Activated T-helper 17 cell treated with anti-CD3 and anti-CD28 coated beads, Interleukin-2, amount 50 U/mL, for 72 hours (primary cell): ENCODE data around the gene BABAM1. TPM values are rescaled to one million over a fixed set of nuclear protein-coding genes. Genes with fewer than 3 reads are reported as not detected.

Experiments used
- ATAC-seq: fragments of 150-1000 bp; cut with Tn5 transposase; replicated peaks from 2 replicates; pipeline ENCODE4 v1.10.0; 2021; ENCODE audit warnings: mild to moderate bottlenecking, moderate library complexity
- H3K27ac Mint-ChIP-seq: one replicate; pipeline ENCODE4 v1.8.0; 2022; ENCODE audit warnings: mixed read lengths
- H3K27me3 Mint-ChIP-seq: one replicate; pipeline ENCODE4 v1.8.0; 2022; ENCODE audit warnings: mixed read lengths
- H3K36me3 Mint-ChIP-seq: one replicate; pipeline ENCODE4 v1.8.0; 2022; ENCODE audit warnings: low read depth, mild to moderate bottlenecking, mixed read lengths
- H3K4me1 Mint-ChIP-seq: one replicate; pipeline ENCODE4 v1.8.0; 2022; ENCODE audit warnings: mixed read lengths
- H3K4me3 Mint-ChIP-seq: one replicate; pipeline ENCODE4 v1.8.0; 2022; ENCODE audit warnings: mild to moderate bottlenecking, mixed read lengths
- H3K9me3 Mint-ChIP-seq: one replicate; pipeline ENCODE4 v1.8.0; 2022; ENCODE audit warnings: mixed read lengths
- total RNA-seq, 2 donors: library from RNA; stranded (reverse); gene quantifications; one replicate each; pipeline ENCODE4 v1.2.3, GENCODE V29; 2022

Gene BABAM1
- total RNA-seq, 2 donors from 2014 or later: 73.4 to 115 TPM

DNA sequence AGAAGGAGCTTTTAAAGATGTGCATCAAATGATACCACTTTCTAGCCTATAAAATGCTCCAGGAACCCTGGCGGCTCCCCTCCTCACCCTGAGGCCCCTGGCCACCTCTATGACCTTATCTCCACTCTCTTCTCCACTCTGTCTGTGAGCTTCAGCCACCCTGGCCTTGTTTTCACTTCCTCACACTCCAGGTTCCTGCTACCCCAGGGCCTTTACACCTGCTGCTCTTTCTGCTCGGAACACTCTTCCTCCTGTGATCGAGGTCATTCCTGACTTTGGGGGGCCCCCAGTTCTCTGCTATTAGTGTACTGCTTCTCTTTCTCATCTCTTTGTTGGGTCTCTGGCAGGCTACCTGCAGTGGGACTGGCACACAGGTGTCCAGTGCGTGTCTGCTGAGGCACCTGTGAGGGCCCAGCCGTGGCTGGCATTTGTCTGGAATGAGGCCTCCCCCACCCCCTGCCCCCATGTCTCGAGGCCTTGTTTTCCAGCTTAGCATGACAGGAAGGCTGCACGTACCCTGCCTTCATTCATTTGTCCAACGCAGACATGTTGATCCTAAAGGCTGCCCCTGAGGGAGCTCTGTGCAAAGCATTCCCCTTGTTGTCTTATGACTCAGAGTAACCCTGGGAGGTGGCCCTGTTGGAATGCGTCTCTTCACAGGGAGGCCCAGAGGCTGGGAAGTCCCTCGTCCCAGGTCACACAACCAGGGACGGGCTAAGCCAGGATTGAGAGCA, 44.4 kb downstream of the BABAM1 start:
- H3K27me3 Mint-ChIP-seq: no peaks in the 10 kb centered on the region
- no peak for ATAC-seq
- H3K4me3 Mint-ChIP-seq: peak overlapping the region; percentile 51
- H3K27ac Mint-ChIP-seq: no peak overlapping the region
- H3K4me1 Mint-ChIP-seq: peaks cover 21% of the 10 kb centered on the region
- H3K36me3 Mint-ChIP-seq: peaks cover 49% of the 10 kb centered on the region
- no peaks in the 10 kb centered on the region for H3K9me3 Mint-ChIP-seq

DNA sequence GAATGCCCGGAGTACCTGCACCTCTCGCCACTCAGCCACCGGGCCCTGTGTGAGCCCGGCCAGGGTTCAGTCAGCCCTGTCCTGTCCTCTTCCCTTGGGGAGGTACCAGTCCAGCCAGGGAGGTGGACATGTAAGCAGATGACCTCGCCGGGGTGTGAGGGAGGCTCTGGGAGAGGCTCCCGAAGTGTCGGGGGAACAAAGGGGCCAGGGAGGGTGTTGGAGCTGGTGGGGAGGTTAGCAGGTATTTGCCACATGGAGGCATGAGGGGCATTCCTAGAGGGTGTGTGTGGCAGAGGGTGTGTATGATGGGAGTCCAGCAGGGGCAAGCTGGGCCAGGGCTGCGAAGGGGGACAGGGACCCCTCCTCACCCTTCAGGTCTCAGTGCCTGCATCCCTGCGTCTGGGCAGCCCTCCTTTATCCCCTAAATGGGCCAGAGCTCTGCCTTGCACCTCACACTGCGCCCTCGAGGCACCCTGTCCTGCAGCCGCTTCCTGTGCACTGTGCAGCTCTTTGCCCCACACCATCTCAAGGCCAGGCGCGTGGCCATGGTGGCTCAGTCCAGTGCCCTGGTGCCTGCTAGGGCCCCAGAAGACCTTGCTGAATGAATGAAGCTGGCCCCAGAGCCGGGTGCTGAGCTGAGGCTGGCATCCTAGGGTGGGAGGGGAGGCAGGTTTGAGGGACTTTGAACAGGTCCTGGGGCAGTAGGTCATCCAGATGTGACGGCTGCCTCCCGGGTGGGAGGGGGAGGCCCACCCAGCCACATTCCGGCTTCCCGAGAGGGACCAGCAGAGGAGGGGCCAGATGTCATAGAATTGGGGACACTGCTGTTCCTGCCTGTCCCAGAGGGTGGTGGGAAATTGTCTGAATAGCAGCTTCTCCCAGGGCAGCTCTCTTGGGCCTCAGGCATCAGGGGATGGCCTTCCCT, 45.2 kb downstream of the BABAM1 start:
- H3K4me1 Mint-ChIP-seq: peaks cover 21% of the 10 kb centered on the region
- peaks cover 57% of the 10 kb centered on the region for H3K36me3 Mint-ChIP-seq
- H3K27ac Mint-ChIP-seq: no peak overlapping the region
- ATAC-seq: no peak
- H3K9me3 Mint-ChIP-seq: no peaks in the 10 kb centered on the region
- no peaks in the 10 kb centered on the region for H3K27me3 Mint-ChIP-seq
- no peak overlapping the region for H3K4me3 Mint-ChIP-seq

DNA sequence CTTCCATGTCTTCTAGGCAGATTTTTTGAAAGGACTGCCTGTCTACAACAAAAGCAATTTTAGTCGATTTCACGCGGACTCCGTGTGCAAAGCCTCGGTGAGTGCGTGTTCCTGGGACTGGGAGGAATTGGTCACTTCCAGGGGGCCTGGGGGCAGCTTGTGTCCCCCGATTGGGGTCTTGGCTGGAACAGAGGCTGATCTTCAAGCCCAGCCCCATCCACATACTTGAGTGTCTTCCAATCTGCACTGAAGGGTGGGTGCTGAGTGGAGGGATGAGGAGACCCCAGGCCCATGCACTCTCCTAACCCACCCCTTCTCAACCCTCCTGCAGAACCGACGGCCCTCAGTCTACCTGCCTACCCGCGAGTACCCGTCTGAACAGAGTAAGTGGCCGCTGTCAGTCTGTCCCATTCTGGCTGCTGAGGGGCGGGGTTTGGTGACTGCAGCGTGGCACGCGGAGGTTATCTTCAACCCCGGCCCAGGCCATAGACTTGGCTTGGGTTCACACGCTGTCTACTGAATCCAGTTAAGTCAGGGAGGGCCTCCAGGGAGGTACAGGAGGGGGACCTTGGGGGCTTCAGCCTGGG, 46.9 kb downstream of the BABAM1 start:
- Mint-ChIP-seq H3K27me3 (no peaks in the 10 kb centered on the region), H3K9me3 (no peaks in the 10 kb centered on the region), H3K27ac (no peak overlapping the region), H3K36me3 (peaks cover 65% of the 10 kb centered on the region), H3K4me3 (no peak overlapping the region), H3K4me1 (peaks cover 15% of the 10 kb centered on the region)
- no peak for ATAC-seq

DNA sequence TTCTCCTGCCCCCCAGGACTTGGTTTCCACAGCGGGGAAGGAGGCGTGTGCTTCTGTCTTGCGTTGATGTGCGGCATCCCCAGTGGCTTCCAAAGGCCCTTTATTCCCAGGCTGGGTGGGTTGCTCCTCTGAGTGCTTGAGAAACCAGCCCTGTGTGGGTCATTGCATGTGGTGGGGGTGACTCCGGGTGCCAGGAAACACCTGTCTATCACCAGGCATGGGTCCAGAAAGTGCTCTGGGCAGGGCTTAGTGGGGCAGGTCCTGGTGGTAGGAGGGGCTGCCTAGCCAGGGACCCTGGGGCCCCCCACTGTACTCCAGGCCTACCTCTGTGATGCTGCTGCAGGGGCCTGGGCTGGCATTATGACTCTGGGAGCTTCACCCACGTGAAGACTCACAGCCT, 51.7 kb downstream of the BABAM1 start:
- Mint-ChIP-seq H3K9me3 (no peaks in the 10 kb centered on the region), H3K27ac (no peak overlapping the region), H3K36me3 (peaks cover 71% of the 10 kb centered on the region), H3K4me3 (no peak overlapping the region), H3K27me3 (no peaks in the 10 kb centered on the region), H3K4me1 (peaks cover 5% of the 10 kb centered on the region)
- ATAC-seq: no peak

DNA sequence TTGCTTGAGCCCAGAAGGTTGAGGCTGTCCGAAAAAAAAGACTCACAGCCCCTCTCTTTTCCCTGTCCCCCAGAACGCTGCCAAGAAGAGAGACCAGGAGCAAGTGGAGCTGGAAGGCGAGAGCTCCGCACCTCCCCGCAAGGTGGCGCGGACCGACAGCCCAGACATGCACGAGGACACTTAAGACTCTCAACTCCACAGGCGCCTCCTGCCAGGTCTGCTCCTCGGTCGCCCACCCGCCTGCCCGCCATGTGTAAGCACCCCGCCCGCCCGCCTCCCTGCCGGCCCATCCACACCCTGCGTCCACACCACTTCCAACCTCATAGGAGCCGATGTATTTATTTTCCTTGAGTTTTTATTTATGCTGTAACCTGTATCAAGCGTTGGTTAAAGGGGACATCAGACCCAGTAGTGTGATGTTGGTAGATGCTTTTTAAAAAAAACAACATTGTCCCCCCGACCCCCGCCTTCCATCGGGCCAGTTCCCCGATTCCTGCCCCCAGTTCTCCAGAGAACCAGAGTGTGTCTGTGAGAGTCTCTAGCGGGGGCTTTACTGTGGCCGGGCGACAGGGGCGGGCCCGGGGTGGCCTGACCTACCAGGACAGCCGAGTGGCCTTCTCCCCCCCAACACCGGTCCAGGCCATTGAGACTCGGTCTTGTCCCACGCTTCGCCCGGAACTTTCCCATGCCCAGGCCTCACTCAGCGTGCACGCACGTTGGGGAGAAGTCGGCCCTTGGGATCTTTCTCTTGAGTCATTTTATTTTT, 52.4 kb downstream of the BABAM1 start:
- ATAC-seq: no peak
- no peak overlapping the region for H3K27ac Mint-ChIP-seq
- no peak overlapping the region for H3K4me3 Mint-ChIP-seq
- H3K9me3 Mint-ChIP-seq: no peaks in the 10 kb centered on the region
- peaks cover 5% of the 10 kb centered on the region for H3K4me1 Mint-ChIP-seq
- H3K27me3 Mint-ChIP-seq: no peaks in the 10 kb centered on the region
- peaks cover 64% of the 10 kb centered on the region for H3K36me3 Mint-ChIP-seq

DNA sequence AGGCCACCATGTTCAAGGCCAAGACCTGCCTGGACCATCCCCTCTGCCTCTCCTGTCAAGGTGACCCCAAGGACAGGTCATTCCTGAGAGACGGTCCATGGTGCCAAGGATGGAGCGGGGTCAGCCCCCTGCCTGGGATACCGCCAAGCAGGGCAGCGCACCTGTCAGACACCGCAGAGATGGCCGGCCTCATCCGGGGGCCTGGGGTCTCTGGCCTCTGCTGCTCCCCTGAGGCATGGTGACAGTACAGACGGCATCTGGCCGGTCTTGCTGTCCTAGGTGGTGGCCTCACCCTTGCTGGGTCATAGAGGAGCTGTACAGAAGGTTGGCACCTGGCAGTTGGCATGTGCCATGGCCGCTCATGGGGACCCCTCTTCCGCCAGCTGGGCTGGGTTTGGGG, 53.2 kb downstream of the BABAM1 start:
- Mint-ChIP-seq H3K9me3 (no peaks in the 10 kb centered on the region), H3K36me3 (peaks cover 61% of the 10 kb centered on the region), H3K4me3 (no peak overlapping the region), H3K27me3 (no peaks in the 10 kb centered on the region), H3K27ac (no peak overlapping the region), H3K4me1 (peaks cover 5% of the 10 kb centered on the region)
- no peak for ATAC-seq

DNA sequence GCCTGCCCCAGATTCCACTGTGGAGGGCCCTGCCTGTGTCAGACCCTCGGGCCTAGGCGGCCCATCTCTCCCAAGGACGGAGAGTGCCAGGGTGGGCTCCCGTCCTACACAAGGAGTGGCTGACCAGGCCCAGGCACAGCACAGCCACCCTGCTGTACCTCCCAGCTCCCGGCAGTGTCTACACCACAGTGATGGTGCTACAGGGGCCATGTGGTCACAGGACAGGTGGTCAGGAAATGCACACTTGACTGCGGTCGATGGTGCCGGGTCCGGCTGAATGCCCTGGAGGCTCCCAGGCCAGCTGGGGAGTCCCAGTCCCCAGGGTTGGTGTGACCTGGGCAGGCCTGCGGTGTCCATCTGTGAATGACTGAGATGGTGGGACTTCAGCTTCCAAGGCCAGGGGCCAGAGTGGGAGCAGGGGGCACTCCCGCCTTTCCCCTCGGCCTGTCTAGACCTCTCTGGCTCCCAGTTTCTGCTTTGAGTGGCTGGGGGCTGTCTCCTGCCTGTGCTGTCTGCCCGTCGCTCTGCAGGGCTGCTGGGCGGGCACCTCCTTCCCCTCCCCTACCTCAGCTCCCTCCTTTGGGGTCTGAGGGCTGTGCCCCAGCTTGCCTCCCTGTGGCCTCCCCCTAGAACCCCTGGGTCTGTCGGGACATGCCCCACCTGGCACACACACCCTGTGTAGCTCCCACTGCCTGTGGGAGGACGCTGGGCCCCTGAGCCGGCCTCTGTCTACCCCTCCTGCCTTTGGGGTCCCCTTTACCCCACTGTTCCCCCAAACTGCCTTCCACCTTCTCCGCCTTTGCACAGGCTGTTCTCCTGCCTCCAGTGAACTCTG, 54.6 kb downstream of the BABAM1 start:
- Mint-ChIP-seq H3K4me1 (peaks cover 5% of the 10 kb centered on the region), H3K9me3 (no peaks in the 10 kb centered on the region), H3K4me3 (no peak overlapping the region), H3K27ac (no peak overlapping the region), H3K27me3 (no peaks in the 10 kb centered on the region), H3K36me3 (peaks cover 46% of the 10 kb centered on the region)
- no peak for ATAC-seq

DNA sequence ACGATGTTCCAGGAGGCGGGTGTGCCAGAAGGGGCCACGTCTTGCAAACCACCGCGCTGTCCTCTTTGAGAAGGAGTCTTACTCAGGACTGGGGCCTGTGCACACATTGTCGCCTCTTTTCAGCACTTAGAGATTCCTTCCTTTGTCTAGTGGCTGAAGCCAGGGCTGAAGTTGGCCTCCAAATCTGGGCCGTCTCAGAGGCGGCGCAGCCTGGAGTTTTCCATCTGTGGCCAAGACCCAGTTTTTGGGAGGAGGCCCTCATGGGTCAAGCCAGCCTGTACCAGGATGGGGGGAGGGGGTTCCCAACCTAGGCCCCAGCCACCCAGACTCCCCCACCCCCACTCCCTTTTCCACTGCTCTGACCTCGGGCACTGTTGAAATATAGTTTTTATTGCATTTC, 55.6 kb downstream of the BABAM1 start:
- Mint-ChIP-seq H3K27me3 (no peaks in the 10 kb centered on the region), H3K36me3 (peaks cover 36% of the 10 kb centered on the region), H3K4me1 (peaks cover 5% of the 10 kb centered on the region), H3K9me3 (no peaks in the 10 kb centered on the region), H3K4me3 (peak overlapping the region; percentile 12), H3K27ac (no peak overlapping the region)
- ATAC-seq: no peak

DNA sequence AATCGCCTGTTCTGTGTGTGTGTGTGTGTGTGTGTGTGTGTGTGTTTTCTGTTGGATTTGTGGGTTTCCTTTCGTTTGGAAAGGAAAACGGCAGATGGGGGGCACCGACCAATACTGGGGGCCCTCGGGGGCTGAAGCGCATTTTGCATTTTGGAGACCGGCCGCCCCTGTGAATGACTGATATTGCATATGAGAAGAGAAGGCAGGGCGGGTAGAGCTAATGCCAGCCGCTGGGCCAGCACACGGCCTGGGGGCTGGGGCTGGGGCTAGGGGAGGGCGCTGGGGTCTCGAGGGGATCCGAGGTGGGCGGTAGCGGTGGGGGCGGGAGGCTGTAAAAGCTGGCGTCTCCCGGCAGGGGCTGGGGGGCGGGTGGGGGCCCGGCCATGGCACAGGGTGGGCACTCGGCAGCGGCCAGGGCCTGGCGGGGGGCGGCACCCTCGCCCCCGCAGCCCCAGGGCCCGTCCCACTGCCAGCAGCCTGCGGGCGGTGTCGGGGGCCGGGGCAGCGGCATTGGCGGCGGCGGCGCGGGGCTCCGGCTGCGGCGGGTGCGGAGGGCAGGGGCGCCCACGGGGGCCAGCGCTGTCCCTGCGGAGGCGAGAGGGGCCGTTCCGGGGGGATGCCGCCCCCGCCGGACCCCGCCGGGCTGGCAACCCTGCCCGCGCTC, 56.2 kb downstream of the BABAM1 start:
- H3K9me3 Mint-ChIP-seq: no peaks in the 10 kb centered on the region
- peak overlapping the region; percentile 12 for H3K4me3 Mint-ChIP-seq
- ATAC-seq: no peak
- peaks cover 5% of the 10 kb centered on the region for H3K4me1 Mint-ChIP-seq
- no peak overlapping the region for H3K27ac Mint-ChIP-seq
- H3K36me3 Mint-ChIP-seq: peaks cover 35% of the 10 kb centered on the region
- no peaks in the 10 kb centered on the region for H3K27me3 Mint-ChIP-seq

DNA sequence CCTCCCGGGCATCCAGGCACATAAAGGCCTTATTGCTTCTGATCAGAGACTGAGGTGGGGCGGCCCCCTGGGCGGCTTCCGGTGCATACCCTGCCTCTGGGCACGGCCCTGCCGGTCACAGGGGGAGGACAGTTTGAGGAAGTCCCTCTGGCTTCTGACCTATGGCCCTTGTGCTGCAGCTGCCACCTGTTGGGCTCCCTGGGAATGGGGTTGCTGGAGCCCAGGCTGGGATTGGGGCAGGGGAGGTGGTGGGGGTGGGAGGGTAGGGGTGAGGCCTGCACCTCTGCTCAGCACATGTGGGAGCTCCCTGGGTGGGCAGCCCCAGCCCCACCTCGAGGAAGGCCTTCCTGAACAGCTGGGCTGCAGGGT, 56.7 kb downstream of the BABAM1 start:
- Mint-ChIP-seq H3K4me3 (no peak overlapping the region), H3K4me1 (peaks cover 5% of the 10 kb centered on the region)
- ATAC-seq: peak; percentile 19

DNA sequence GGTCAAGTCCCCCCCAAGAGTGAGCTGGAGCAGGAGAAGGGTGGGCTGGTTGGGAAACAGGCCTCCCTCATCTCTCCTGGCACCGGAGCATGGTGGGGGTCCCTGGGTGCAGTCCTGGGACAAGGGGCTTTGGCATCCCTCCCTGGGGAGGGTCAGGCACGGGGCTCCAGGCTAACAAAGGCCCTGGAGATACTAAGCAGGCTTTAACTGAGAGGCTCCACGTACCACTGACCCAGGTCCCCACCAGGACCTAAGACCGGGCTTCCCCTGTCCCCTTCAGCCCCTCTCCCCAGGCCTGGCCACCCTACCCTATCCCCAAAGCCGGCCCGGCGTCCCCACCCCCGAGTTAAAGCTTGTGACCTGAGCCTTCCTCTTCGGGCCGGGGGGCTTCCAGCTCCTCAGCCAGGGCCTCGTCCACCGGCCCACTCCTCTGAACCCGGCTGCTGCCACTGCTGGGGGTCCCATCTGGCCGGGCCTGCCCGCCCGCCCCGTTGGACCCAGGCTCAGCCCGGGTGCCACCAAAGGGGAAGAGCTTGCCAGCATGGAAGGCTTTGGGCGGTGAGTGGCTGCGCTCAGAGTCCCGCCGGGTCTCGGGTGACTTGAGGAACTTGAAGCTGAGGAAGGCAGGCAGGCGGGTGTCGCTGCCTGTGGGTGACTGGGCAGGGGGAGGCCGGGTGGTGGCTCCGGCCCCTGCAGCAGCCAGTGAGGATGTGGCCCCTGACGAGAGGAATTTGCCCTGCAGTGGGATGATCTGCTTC, 57.3 kb downstream of the BABAM1 start:
- ATAC-seq: no peak
- Mint-ChIP-seq H3K9me3 (no peaks in the 10 kb centered on the region), H3K36me3 (peaks cover 27% of the 10 kb centered on the region), H3K27me3 (no peaks in the 10 kb centered on the region), H3K4me1 (peaks cover 5% of the 10 kb centered on the region), H3K27ac (no peak overlapping the region), H3K4me3 (no peak overlapping the region)

More for the DNA sequence above, 56.7 kb downstream of the BABAM1 start:
- Mint-ChIP-seq H3K27me3 (no peaks in the 10 kb centered on the region), H3K9me3 (no peaks in the 10 kb centered on the region), H3K27ac (no peak overlapping the region), H3K36me3 (peaks cover 33% of the 10 kb centered on the region)

DNA sequence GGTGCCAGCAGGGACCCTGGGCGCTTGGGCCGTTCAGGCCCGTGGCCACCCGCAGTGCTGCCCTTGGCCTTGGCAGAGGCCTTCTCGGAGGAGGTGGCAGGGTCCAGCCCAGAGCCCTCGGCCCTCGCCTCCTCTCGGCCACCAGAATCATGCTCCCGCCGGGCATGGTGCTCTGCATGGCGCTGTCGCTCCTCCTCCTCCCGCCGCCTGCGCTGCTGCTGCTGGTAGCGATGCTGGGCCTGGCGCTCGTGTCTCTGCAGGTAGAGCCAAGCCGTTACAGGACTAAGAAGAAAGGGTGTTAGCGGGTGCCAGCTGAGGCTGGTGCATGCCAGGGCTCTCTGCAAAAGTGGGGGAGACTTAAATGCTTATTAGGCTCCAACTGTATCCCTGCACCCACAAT, 57.9 kb downstream of the BABAM1 start:
- Mint-ChIP-seq H3K27me3 (no peaks in the 10 kb centered on the region), H3K9me3 (no peaks in the 10 kb centered on the region), H3K4me1 (peaks cover 5% of the 10 kb centered on the region), H3K4me3 (no peak overlapping the region), H3K36me3 (peaks cover 21% of the 10 kb centered on the region), H3K27ac (no peak overlapping the region)
- ATAC-seq: no peak
